ENCODE data around the gene TTF2.

DNA sequence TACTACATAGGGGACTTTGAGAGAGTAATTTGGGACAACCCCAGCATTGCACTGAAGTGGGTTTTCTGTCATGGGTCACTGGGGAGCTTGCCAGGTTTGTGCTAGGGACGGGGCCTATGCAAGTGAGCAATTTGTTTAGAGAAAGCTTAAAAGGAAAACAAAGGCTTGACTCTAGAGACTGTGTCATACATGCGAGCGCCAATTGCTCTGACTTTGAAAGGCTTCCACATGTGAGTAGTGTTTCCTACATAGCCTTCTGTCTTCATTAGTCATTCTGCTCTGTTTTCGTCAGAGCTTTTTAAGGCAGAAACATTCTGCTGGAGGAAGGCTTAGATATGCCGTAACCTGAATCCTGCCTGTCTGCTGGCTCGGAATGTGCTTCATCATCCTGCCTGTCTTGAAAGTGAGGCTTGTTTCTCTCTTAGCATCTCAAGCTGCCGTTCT is 33.0 kb downstream of the TTF2 start:
- no peak for TF ChIP-seq SMAD4 (CRISPR knock-in tag; IDR thresholded peaks at IDR 0.05)
- TF ChIP-seq, protein P1, sequence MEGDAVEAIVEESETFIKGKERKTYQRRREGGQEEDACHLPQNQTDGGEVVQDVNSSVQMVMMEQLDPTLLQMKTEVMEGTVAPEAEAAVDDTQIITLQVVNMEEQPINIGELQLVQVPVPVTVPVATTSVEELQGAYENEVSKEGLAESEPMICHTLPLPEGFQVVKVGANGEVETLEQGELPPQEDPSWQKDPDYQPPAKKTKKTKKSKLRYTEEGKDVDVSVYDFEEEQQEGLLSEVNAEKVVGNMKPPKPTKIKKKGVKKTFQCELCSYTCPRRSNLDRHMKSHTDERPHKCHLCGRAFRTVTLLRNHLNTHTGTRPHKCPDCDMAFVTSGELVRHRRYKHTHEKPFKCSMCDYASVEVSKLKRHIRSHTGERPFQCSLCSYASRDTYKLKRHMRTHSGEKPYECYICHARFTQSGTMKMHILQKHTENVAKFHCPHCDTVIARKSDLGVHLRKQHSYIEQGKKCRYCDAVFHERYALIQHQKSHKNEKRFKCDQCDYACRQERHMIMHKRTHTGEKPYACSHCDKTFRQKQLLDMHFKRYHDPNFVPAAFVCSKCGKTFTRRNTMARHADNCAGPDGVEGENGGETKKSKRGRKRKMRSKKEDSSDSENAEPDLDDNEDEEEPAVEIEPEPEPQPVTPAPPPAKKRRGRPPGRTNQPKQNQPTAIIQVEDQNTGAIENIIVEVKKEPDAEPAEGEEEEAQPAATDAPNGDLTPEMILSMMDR (IDR thresholded peaks at IDR 0.05) = no peak
- TF ChIP-seq NR3C1 (CRISPR knock-in tag; conservative IDR thresholded peaks at IDR 0.05; ENCODE audit: low read depth) = no peak
- no peak for TF ChIP-seq FOXK1 (CRISPR knock-in tag; IDR thresholded peaks at IDR 0.05)
- no peak for TF ChIP-seq MYBL2 (CRISPR knock-in tag; IDR thresholded peaks at IDR 0.05)
- TF ChIP-seq, protein P2, sequence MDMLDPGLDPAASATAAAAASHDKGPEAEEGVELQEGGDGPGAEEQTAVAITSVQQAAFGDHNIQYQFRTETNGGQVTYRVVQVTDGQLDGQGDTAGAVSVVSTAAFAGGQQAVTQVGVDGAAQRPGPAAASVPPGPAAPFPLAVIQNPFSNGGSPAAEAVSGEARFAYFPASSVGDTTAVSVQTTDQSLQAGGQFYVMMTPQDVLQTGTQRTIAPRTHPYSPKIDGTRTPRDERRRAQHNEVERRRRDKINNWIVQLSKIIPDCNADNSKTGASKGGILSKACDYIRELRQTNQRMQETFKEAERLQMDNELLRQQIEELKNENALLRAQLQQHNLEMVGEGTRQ (CRISPR knock-in tag; IDR thresholded peaks at IDR 0.05) = no peak
- TF ChIP-seq, protein P3, sequence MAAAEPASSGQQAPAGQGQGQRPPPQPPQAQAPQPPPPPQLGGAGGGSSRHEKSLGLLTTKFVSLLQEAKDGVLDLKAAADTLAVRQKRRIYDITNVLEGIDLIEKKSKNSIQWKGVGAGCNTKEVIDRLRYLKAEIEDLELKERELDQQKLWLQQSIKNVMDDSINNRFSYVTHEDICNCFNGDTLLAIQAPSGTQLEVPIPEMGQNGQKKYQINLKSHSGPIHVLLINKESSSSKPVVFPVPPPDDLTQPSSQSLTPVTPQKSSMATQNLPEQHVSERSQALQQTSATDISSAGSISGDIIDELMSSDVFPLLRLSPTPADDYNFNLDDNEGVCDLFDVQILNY (CRISPR knock-in tag; IDR thresholded peaks at IDR 0.05) = no peak
- TF ChIP-seq NFYB (CRISPR knock-in tag; conservative IDR thresholded peaks at IDR 0.05; ENCODE audit: low read depth) = no peak
- TF ChIP-seq, protein P4, sequence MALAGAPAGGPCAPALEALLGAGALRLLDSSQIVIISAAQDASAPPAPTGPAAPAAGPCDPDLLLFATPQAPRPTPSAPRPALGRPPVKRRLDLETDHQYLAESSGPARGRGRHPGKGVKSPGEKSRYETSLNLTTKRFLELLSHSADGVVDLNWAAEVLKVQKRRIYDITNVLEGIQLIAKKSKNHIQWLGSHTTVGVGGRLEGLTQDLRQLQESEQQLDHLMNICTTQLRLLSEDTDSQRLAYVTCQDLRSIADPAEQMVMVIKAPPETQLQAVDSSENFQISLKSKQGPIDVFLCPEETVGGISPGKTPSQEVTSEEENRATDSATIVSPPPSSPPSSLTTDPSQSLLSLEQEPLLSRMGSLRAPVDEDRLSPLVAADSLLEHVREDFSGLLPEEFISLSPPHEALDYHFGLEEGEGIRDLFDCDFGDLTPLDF (CRISPR knock-in tag; IDR thresholded peaks at IDR 0.05) = no peak
- no peak for TF ChIP-seq JAZF1 (CRISPR knock-in tag; IDR thresholded peaks at IDR 0.05)
- TF ChIP-seq, protein P5, sequence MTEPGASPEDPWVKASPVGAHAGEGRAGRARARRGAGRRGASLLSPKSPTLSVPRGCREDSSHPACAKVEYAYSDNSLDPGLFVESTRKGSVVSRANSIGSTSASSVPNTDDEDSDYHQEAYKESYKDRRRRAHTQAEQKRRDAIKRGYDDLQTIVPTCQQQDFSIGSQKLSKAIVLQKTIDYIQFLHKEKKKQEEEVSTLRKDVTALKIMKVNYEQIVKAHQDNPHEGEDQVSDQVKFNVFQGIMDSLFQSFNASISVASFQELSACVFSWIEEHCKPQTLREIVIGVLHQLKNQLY (CRISPR knock-in tag; IDR thresholded peaks at IDR 0.05) = no peak
- TF ChIP-seq ELF4 (CRISPR knock-in tag; IDR thresholded peaks at IDR 0.05; ENCODE audit: low read depth) = no peak
- no peak for TF ChIP-seq ZNF121 (CRISPR knock-in tag; IDR thresholded peaks at IDR 0.05)
